ENCODE data around the gene OR14C36. TPM values are rescaled to one million over a fixed set of nuclear protein-coding genes. Genes with fewer than 3 reads are reported as not detected.
"Not testable (repeated sequence)": the region's sequence is repeated elsewhere in the genome, so short reads cannot be mapped to it uniquely, and the experiment has no call there.

Gene OR14C36, protein sequence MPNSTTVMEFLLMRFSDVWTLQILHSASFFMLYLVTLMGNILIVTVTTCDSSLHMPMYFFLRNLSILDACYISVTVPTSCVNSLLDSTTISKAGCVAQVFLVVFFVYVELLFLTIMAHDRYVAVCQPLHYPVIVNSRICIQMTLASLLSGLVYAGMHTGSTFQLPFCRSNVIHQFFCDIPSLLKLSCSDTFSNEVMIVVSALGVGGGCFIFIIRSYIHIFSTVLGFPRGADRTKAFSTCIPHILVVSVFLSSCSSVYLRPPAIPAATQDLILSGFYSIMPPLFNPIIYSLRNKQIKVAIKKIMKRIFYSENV
- not detected in 2 replicates for total RNA-seq
- not detected for total RNA-seq (2013)
- not detected in 2 replicates for polyA plus RNA-seq
- not detected in 2 replicates for polyA minus RNA-seq

DNA sequence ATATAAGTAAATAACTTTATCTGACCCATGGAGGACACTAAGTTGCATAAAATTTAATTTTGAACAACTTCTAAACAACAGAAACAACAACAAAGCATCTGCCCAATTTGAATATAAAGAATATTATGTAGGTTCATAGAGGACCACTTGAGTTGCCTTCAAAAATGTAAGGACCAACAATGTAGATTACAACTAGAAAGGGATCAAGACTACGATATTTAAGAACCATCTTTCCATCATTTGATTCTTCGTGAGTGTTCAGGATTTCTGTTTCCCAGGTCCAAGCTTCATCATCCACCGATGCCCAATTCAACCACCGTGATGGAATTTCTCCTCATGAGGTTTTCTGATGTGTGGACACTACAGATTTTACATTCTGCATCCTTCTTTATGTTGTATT is at the start of gene OR14C36:
TSS of gene OR14C36 (plus strand) at position 301 of the 400 bp plus-strand sequence. CDS start at position 301, 0 bp downstream.
- DNase-seq: no peak
- intact Hi-C loops (cut with micrococcal nuclease): no loop called here
- Histone ChIP-seq H4K20me1 (ENCODE audit: control insufficient read depth, insufficient read depth, low read length, poor library complexity, severe bottlenecking) (no peaks in the 10 kb centered on the region), H3K27me3 (replicated peaks in 1 of 4; ENCODE audit: control extremely low read depth in 1 of 4, control insufficient read depth in 3 of 4, insufficient read depth in 4 of 4, low read length in 3 of 4) (peaks cover 0 to 8% (median 2%) of the 10 kb centered on the region in 4 experiments), H3K79me2 (ENCODE audit: control insufficient read depth, insufficient read depth, low read length) (no peaks in the 10 kb centered on the region), H2AFZ (ENCODE audit: insufficient read depth, low read depth, low read length, poor library complexity, severe bottlenecking) (no peak within 1 kb of the TSS), H3K4me2 (replicated peaks; ENCODE audit: low read depth, low read length, poor library complexity, severe bottlenecking) (no peak within 1 kb of the TSS), H3K4me1 (ENCODE audit: control insufficient read depth in 2 of 2, insufficient read depth in 2 of 2, low read length in 2 of 2) (no peaks in the 10 kb centered on the region), H3K9me3 (ENCODE audit: control extremely low read depth in 1 of 3, control insufficient read depth in 2 of 3, insufficient read depth in 1 of 3, low read length in 2 of 3) (no peaks in the 10 kb centered on the region), H3K27ac (ENCODE audit: low read length in 2 of 2) (no peak within 1 kb of the TSS), H3K9ac (ENCODE audit: low read length) (no peak within 1 kb of the TSS), H3K36me3 (replicated peaks in 1 of 2; ENCODE audit: control extremely low read depth in 1 of 2, control insufficient read depth in 1 of 2, extremely low read depth in 1 of 2, insufficient read depth in 2 of 2, low read length in 1 of 2) (no peaks in the 10 kb centered on the region), H3K4me3 (ENCODE audit: control extremely low read depth in 1 of 5, extremely low read depth in 1 of 5, insufficient read depth in 1 of 5, low read depth in 2 of 5, low read length in 4 of 5) (no peak within 1 kb of the TSS)
- ATAC-seq (ENCODE audit: low read depth): no peak
- peaks cover 15% of the 10 kb centered on the region for H3K27me3 Mint-ChIP-seq
- POLR2A ChIA-PET: no interaction called here
- WGBS (ENCODE audit: insufficient coverage): no CpG with 5 or more reads among the region's 4 CpGs
- H3K4me3 Mint-ChIP-seq: no peak within 1 kb of the TSS
- no peaks in the 10 kb centered on the region for H3K9me3 Mint-ChIP-seq (ENCODE audit: insufficient read depth)
- CTCF ChIA-PET: no interaction called here
- H3K4me1 Mint-ChIP-seq: no peaks in the 10 kb centered on the region
- H3K27ac Mint-ChIP-seq: no peak within 1 kb of the TSS
- TF ChIP-seq EZH2 (IDR thresholded peaks at IDR 0.05; ENCODE audit: borderline replicate concordance, insufficient read depth, low read depth, low read length, poor library complexity, severe bottlenecking) (no peak), CTCF (IDR thresholded peaks at IDR 0.05) (no peak)

DNA sequence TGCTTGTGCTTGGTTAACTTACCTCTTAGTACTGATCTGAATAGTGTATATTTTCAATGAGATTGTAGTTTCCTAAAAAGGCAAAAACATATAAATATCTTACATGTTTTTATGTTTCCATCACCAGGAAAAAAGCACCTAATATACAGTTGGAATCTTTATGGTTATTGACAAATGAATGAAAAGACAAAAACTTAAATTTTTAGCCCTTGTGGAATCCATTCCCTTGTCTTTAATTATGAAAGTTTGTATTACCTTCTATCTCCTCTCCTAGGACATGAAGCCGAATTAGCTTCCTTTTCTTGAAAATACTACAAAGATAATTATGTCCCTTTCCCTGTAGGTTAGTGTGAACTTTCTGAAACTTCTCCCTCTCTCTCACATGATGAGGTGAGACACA is 45.3 kb upstream of the OR14C36 start, which contains the start of gene OR2T12:
TSS of gene OR2T12 (minus strand) at position 101 of the 400 bp plus-strand sequence. CDS start 7,846 bp downstream, outside the sequence.
- Mint-ChIP-seq H3K27me3 (no peaks in the 10 kb centered on the region), H3K4me1 (no peaks in the 10 kb centered on the region), H3K9me3 (ENCODE audit: insufficient read depth) (no peaks in the 10 kb centered on the region), H3K4me3 (no peak within 1 kb of the TSS), H3K27ac (no peak within 1 kb of the TSS)
- H3K9ac ChIP-seq (ENCODE audit: low read length): no peak within 1 kb of the TSS
- H3K36me3 ChIP-seq (replicated peaks in 1 of 2; ENCODE audit: control extremely low read depth in 1 of 2, control insufficient read depth in 1 of 2, extremely low read depth in 1 of 2, insufficient read depth in 2 of 2, low read length in 1 of 2): no peaks in the 10 kb centered on the region
- H3K27me3 ChIP-seq (replicated peaks in 1 of 4; ENCODE audit: control extremely low read depth in 1 of 4, control insufficient read depth in 3 of 4, insufficient read depth in 4 of 4, low read length in 3 of 4): no peaks in the 10 kb centered on the region
- no peak for TF ChIP-seq EZH2 (IDR thresholded peaks at IDR 0.05; ENCODE audit: borderline replicate concordance, insufficient read depth, low read depth, low read length, poor library complexity, severe bottlenecking)
- TF ChIP-seq CTCF (IDR thresholded peaks at IDR 0.05): no peak
- no peak for DNase-seq
- ATAC-seq (ENCODE audit: low read depth): no peak
- WGBS (ENCODE audit: insufficient coverage): no CpG with 5 or more reads among the region's 1 CpG
- H3K4me1 ChIP-seq (ENCODE audit: control insufficient read depth in 2 of 2, insufficient read depth in 2 of 2, low read length in 2 of 2): no peaks in the 10 kb centered on the region
- H2AFZ ChIP-seq (ENCODE audit: insufficient read depth, low read depth, low read length, poor library complexity, severe bottlenecking): no peak within 1 kb of the TSS
- no peak within 1 kb of the TSS for H3K4me2 ChIP-seq (replicated peaks; ENCODE audit: low read depth, low read length, poor library complexity, severe bottlenecking)
- no peaks in the 10 kb centered on the region for H3K9me3 ChIP-seq (ENCODE audit: control extremely low read depth in 1 of 3, control insufficient read depth in 2 of 3, insufficient read depth in 1 of 3, low read length in 2 of 3)
- CTCF ChIA-PET: no interaction called here
- intact Hi-C loops (cut with micrococcal nuclease): no loop called here
- no peaks in the 10 kb centered on the region for H4K20me1 ChIP-seq (ENCODE audit: control insufficient read depth, insufficient read depth, low read length, poor library complexity, severe bottlenecking)
- H3K4me3 ChIP-seq (ENCODE audit: control extremely low read depth in 1 of 5, extremely low read depth in 1 of 5, insufficient read depth in 1 of 5, low read depth in 2 of 5, low read length in 4 of 5): no peak within 1 kb of the TSS
- no peak within 1 kb of the TSS for H3K27ac ChIP-seq (ENCODE audit: low read length in 2 of 2)
- POLR2A ChIA-PET: no interaction called here
- no peaks in the 10 kb centered on the region for H3K79me2 ChIP-seq (ENCODE audit: control insufficient read depth, insufficient read depth, low read length)

GRCh38 chr1:248305672-248306071 is 42.9 kb upstream of the OR14C36 start:
- H3K4me1 Mint-ChIP-seq; H4K20me1 ChIP-seq (ENCODE audit: control insufficient read depth, insufficient read depth, low read length, poor library complexity, severe bottlenecking); H3K4me3 ChIP-seq (ENCODE audit: control extremely low read depth in 1 of 5, extremely low read depth in 1 of 5, insufficient read depth in 1 of 5, low read depth in 2 of 5, low read length in 4 of 5); H3K27me3 ChIP-seq (replicated peaks in 1 of 4; ENCODE audit: control extremely low read depth in 1 of 4, control insufficient read depth in 3 of 4, insufficient read depth in 4 of 4, low read length in 3 of 4); H3K4me2 ChIP-seq (replicated peaks; ENCODE audit: low read depth, low read length, poor library complexity, severe bottlenecking); H3K9me3 Mint-ChIP-seq (ENCODE audit: insufficient read depth); H3K27ac ChIP-seq (ENCODE audit: low read length in 2 of 2); H2AFZ ChIP-seq (ENCODE audit: insufficient read depth, low read depth, low read length, poor library complexity, severe bottlenecking); H3K9me3 ChIP-seq (ENCODE audit: control extremely low read depth in 1 of 3, control insufficient read depth in 2 of 3, insufficient read depth in 1 of 3, low read length in 2 of 3); CTCF ChIA-PET; H3K4me1 ChIP-seq (ENCODE audit: control insufficient read depth in 2 of 2, insufficient read depth in 2 of 2, low read length in 2 of 2); POLR2A ChIA-PET; H3K27ac Mint-ChIP-seq; ATAC-seq (ENCODE audit: low read depth); intact Hi-C loops (cut with micrococcal nuclease); H3K9ac ChIP-seq (ENCODE audit: low read length); H3K4me3 Mint-ChIP-seq; H3K79me2 ChIP-seq (ENCODE audit: control insufficient read depth, insufficient read depth, low read length); H3K36me3 ChIP-seq (replicated peaks in 1 of 2; ENCODE audit: control extremely low read depth in 1 of 2, control insufficient read depth in 1 of 2, extremely low read depth in 1 of 2, insufficient read depth in 2 of 2, low read length in 1 of 2); DNase-seq; H3K27me3 Mint-ChIP-seq: not testable (repeated sequence)
- 100% methylated on average over 5 of the region's 9 CpGs for WGBS (ENCODE audit: insufficient coverage)
